ENCODE results near the gene HSD3B1.
"Not testable (repeated sequence)": the region's sequence is repeated elsewhere in the genome, so short reads cannot be mapped to it uniquely, and the experiment has no call there.

Gene HSD3B1

GRCh38 chr1:119547805-119548204 is 40.8 kb downstream of the HSD3B1 start:
- no peak overlapping the region for H3K4me3 ChIP-seq (ENCODE audit: low read length)
- DNase-seq (ENCODE audit: low read depth, low spot score), result no peak

GRCh38 chr1:119549719-119550132 is 42.7 kb downstream of the HSD3B1 start:
- no peak overlapping the region for H3K4me3 ChIP-seq (ENCODE audit: low read length)
- peak; percentile 45 for DNase-seq (ENCODE audit: low read depth, low spot score)

- no peak for DNase-seq (ENCODE audit: low read depth, low spot score)
- no peak overlapping the region for H3K4me3 ChIP-seq (ENCODE audit: low read length)
Measured at GRCh38 chr1:119550381-119550780, 43.4 kb downstream of the HSD3B1 start.

GRCh38 chr1:119551218-119551617 is 44.2 kb downstream of the HSD3B1 start:
- DNase-seq (ENCODE audit: low read depth, low spot score), result no peak
- H3K4me3 ChIP-seq (ENCODE audit: low read length), result no peak overlapping the region

GRCh38 chr1:119552656-119553055 is 45.6 kb downstream of the HSD3B1 start:
- H3K4me3 ChIP-seq (ENCODE audit: low read length); DNase-seq (ENCODE audit: low read depth, low spot score): not testable (repeated sequence)

GRCh38 chr1:119553302-119554071 is 46.5 kb downstream of the HSD3B1 start:
- H3K4me3 ChIP-seq (ENCODE audit: low read length); DNase-seq (ENCODE audit: low read depth, low spot score): not testable (repeated sequence)

GRCh38 chr1:119554183-119554582 is 47.2 kb downstream of the HSD3B1 start:
- no peak for DNase-seq (ENCODE audit: low read depth, low spot score)
- no peak overlapping the region for H3K4me3 ChIP-seq (ENCODE audit: low read length)

- DNase-seq (ENCODE audit: low read depth, low spot score), result no peak
- no peak overlapping the region for H3K4me3 ChIP-seq (ENCODE audit: low read length)
Measured at GRCh38 chr1:119556423-119556822, 49.4 kb downstream of the HSD3B1 start.

- H3K4me3 ChIP-seq (ENCODE audit: low read length); DNase-seq (ENCODE audit: low read depth, low spot score): not testable (repeated sequence)
Measured at GRCh38 chr1:119560402-119560801, 53.4 kb downstream of the HSD3B1 start.

GRCh38 chr1:119564548-119564947 is 57.5 kb downstream of the HSD3B1 start:
- H3K4me3 ChIP-seq (ENCODE audit: low read length), result no peak overlapping the region
- no peak for DNase-seq (ENCODE audit: low read depth, low spot score)
